MCF 10A (cell line): ENCODE results near the gene ZC3H10. TPM values are rescaled to one million over a fixed set of nuclear protein-coding genes. Genes with fewer than 3 reads are reported as not detected.

Experiments
- BruUV-seq: library from RNA; stranded (reverse); fragments of 400-500 nt; replicated peaks from 2 replicates; lab custom pipeline; 2021; lab: Mats Ljungman, UMichigan
- CTCF ChIA-PET: fragments of 300-600 bp; sonication (Branson Sonifier 250); formaldehyde crosslinking; extraction: SDS; loops from one replicate; lab custom pipeline; 2021; ENCODE audit warnings: antibody characterized with exemption, inconsistent platforms; lab: Yijun Ruan, JAX
- POLR2A ChIA-PET: fragments of 300-600, 350-650 bp; sonication (Branson Sonifier 250); formaldehyde crosslinking; extraction: SDS; loops from one replicate; lab custom pipeline; 2020; ENCODE audit warnings: antibody characterized with exemption, inconsistent platforms; lab: Yijun Ruan, JAX
- DNase-seq: peaks from one replicate; pipeline ENCODE4 v3.0.0-alpha.2; 2018; ENCODE audit not compliant: unreplicated experiment
- H3K27ac Mint-ChIP-seq: one replicate; pipeline ENCODE4 v1.8.0; 2022; ENCODE audit warnings: mild to moderate bottlenecking, low read depth, mixed read lengths; ENCODE audit not compliant: unreplicated experiment
- H3K27me3 Mint-ChIP-seq: one replicate; pipeline ENCODE4 v1.8.0; 2022; ENCODE audit warnings: mixed read lengths; ENCODE audit not compliant: insufficient read depth, unreplicated experiment
- H3K36me3 Mint-ChIP-seq: one replicate; pipeline ENCODE4 v1.8.0; 2022; ENCODE audit warnings: mild to moderate bottlenecking, moderate library complexity, mixed read lengths; ENCODE audit not compliant: insufficient read depth, unreplicated experiment
- H3K4me1 Mint-ChIP-seq: one replicate; pipeline ENCODE4 v1.8.0; 2022; ENCODE audit warnings: mixed read lengths; ENCODE audit not compliant: insufficient read depth, unreplicated experiment
- H3K4me3 Mint-ChIP-seq: one replicate; pipeline ENCODE4 v1.8.0; 2022; ENCODE audit warnings: mild to moderate bottlenecking, moderate library complexity, mixed read lengths; ENCODE audit not compliant: unreplicated experiment
- H3K9me3 Mint-ChIP-seq: one replicate; pipeline ENCODE4 v1.8.0; 2022; ENCODE audit warnings: mixed read lengths; ENCODE audit not compliant: unreplicated experiment
- CTCF ChIP-seq: fragments of 200-600 bp; IDR thresholded peaks from one replicate; pipeline ENCODE4 v1.8.0; 2022; ENCODE audit warnings: antibody characterized with exemption, mild to moderate bottlenecking; ENCODE audit not compliant: unreplicated experiment
- intact Hi-C: fragments of 100-400 bp; cut with micrococcal nuclease; formaldehyde crosslinking; loops from 2 replicates; pipeline ENCODE4 v1.14.1; 2022
- total RNA-seq: library from RNA; stranded (reverse); gene quantifications from 2 replicates; pipeline ENCODE4 v1.2.3, GENCODE V29; 2022

The ZC3H10 gene
- total RNA-seq, 1 experiment from 2014 or later = 2.8 TPM

DNA sequence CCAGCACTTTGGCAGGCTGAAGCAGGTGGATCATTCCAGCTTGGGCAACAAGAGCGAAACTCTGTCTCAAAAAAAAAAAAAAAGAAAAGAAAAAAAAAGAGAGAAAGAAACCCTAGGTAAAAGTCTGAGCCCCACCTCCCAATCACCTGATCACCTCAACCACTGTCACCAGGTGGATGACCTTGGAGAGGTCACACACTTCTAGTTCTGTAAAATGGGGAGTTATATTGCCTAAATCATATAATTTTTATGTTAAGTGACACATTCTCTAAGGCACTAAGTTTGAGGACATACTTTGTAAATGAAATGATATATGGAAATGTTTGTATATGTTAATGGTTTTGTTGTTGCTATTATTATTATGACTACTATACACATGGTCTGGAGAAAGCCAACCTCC, 39.6 kb upstream of the ZC3H10 start:
- no peaks in the 10 kb centered on the region for H3K4me1 Mint-ChIP-seq
- ChIA-PET CTCF (interaction anchor here (0.6 to 2.5 kb wide), 7 partner anchors 17 to 67 kb away, joined by 3 to 11 read pairs (median 4); partner anchors contain the start of genes PA2G4 and ZC3H10), POLR2A (interaction anchor here (0.6 to 3.0 kb wide), 7 partner anchors 25 to 358 kb away, joined by 3 to 66 read pairs (median 6); partner anchors contain the start of genes DNAJC14, PA2G4, RPL41 and SUOX)
- H3K27ac Mint-ChIP-seq = no peak overlapping the region
- no TSS peak for BruUV-seq
- H3K9me3 Mint-ChIP-seq = no peaks in the 10 kb centered on the region
- H3K4me3 Mint-ChIP-seq = peak overlapping the region; percentile 87
- H3K27me3 Mint-ChIP-seq = no peaks in the 10 kb centered on the region
- no peak for TF ChIP-seq CTCF
- no peaks in the 10 kb centered on the region for H3K36me3 Mint-ChIP-seq
- DNase-seq = no peak
- intact Hi-C loops = loop anchor here (2.0 kb wide), 2 partner anchors 32 to 82 kb away; partner anchors contain the start of gene SUOX

DNA sequence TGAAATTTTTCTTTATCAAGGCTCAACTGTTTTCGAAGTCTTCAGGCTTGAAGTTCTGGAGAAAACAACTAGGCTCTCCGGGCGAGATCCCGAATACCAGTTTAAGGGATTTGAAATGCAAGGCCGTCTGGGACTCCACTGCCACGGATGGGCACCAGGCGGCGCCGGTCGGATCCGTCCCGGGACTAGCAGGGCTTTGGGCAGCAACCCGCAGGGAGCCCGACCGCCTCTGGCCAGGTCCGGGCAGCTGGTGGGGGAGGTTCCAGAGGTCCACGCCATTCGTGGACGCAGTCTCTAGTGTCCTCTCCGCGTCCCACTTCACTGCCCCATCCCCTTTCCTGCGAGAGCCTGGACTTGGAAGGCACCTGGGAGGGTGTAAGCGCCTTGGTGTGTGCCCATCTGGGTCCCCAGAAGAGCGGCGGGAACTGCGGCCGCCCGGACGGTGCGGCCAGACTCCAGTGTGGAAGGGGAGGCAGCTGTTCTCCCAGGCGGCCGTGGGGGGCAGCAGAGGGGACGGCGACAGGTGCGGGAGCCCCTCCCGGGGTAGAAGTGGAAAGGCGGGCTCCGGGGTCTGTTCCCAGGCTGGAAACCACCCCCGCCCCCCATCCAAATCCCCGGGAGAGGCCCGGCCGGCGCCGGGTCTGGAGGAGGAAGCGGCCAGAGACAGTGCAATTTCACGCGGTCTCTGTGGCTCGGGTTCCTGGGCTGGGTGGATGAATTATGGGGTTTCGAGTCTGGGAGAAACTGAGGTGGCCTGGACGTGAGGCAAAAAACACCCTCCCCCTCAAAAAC, 38.9 kb upstream of the ZC3H10 start:
- H3K4me3 Mint-ChIP-seq = peak overlapping the region; percentile 87
- H3K27me3 Mint-ChIP-seq = no peaks in the 10 kb centered on the region
- BruUV-seq = no TSS peak
- POLR2A ChIA-PET = interaction anchor here (0.7 to 3.0 kb wide), 10 partner anchors 18 to 82 kb away, joined by 3 to 66 read pairs (median 6); partner anchors contain the start of genes ESYT1, PA2G4, RPL41 and SUOX
- no peaks in the 10 kb centered on the region for H3K4me1 Mint-ChIP-seq
- intact Hi-C loops = loop anchor here (1.0 to 2.0 kb wide), 4 partner anchors 24 to 82 kb away; partner anchors contain the start of genes RPL41 and SUOX
- DNase-seq = peak; percentile 85
- H3K36me3 Mint-ChIP-seq = no peaks in the 10 kb centered on the region
- peak; percentile 60 for TF ChIP-seq CTCF
- H3K9me3 Mint-ChIP-seq = no peaks in the 10 kb centered on the region
- H3K27ac Mint-ChIP-seq = no peak overlapping the region
- CTCF ChIA-PET = interaction anchor here (0.6 to 2.5 kb wide), 14 partner anchors 14 to 298 kb away, joined by 3 to 12 read pairs (median 3); partner anchors contain the start of genes PA2G4 and ZC3H10

DNA sequence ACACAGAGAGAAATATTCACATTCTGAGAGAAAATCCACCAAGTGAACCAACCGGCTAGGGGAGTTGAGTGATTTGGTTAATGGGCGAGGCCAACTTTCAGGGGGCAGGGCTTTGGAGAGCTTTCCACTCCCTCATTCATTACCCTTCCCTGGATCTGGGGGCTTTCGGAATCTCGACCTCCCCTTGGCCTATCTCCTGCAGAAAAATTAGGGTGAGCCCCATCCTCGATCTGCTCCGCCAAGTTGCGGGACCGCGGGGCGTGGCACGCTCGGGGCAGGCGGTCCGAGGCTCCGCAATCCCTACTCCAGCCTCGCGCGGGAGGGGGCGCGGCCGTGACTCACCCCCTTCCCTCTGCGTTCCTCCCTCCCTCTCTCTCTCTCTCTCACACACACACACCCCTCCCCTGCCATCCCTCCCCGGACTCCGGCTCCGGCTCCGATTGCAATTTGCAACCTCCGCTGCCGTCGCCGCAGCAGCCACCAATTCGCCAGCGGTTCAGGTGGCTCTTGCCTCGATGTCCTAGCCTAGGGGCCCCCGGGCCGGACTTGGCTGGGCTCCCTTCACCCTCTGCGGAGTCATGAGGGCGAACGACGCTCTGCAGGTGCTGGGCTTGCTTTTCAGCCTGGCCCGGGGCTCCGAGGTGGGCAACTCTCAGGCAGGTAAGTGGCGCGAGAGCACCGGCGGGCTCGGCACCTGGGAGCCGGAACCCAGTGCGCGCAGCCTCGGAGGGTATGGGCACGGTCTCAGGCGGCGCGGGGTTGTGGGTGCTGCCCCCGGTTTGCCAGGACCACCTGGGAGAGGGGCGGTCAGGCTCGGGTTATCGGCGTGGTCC, 38.1 kb upstream of the ZC3H10 start, which contains the start of gene ERBB3:
ERBB3 (plus strand) TSS at position 443 of the 833 bp plus-strand sequence; CDS start at position 579, 136 bp downstream.
- no peaks in the 10 kb centered on the region for H3K4me1 Mint-ChIP-seq
- H3K36me3 Mint-ChIP-seq = no peaks in the 10 kb centered on the region
- ChIA-PET POLR2A (interaction anchor here (0.6 to 3.0 kb wide), 10 partner anchors 19 to 117 kb away, joined by 3 to 66 read pairs (median 6); partner anchors contain the start of genes ESYT1, PA2G4, RPL41 and SUOX), CTCF (interaction anchor here (0.6 to 2.5 kb wide), 20 partner anchors 12 to 260 kb away, joined by 3 to 12 read pairs (median 4); partner anchors contain the start of genes PA2G4, RPL41 and ZC3H10)
- no peak within 1 kb of the TSS for H3K27ac Mint-ChIP-seq
- H3K27me3 Mint-ChIP-seq = no peaks in the 10 kb centered on the region
- BruUV-seq = no TSS peak
- no peak for TF ChIP-seq CTCF
- DNase-seq = peak; percentile 89
- H3K4me3 Mint-ChIP-seq = peak within 1 kb of the TSS; percentile 87
- H3K9me3 Mint-ChIP-seq = no peaks in the 10 kb centered on the region
- intact Hi-C loops = loop anchor here (1.0 to 2.0 kb wide), 4 partner anchors 23 to 83 kb away; partner anchors contain the start of genes RPL41 and SUOX
